WTC11 (cell line): ENCODE results near the gene PTX4. TPM values are rescaled to one million over a fixed set of nuclear protein-coding genes. Genes with fewer than 3 reads are reported as not detected.

Experiments used
- ATAC-seq: fragments of 200-7000 bp; cut with Tn5 transposase; 2 replicates; pipeline ENCODE4 v1.10.0; 2021; ENCODE audit warnings: mild to moderate bottlenecking, moderate library complexity
- CTCF ChIA-PET: fragments of 300-600 bp; sonication (Branson Sonifier 250); formaldehyde crosslinking; loops from one replicate; lab custom pipeline; 2021; ENCODE audit warnings: antibody characterized with exemption; lab: Charles Lee
- POLR2A ChIA-PET: fragments of 350-600 bp; sonication (Branson Sonifier 250); formaldehyde crosslinking; loops from one replicate; lab custom pipeline; 2021; ENCODE audit warnings: antibody characterized with exemption; lab: Charles Lee
- DNase-seq: peaks from one replicate; pipeline ENCODE4 v3.0.0; 2021; ENCODE audit warnings: low spot score
- H3K27ac Mint-ChIP-seq: 2 replicates; pipeline ENCODE4 v1.8.0; 2021; ENCODE audit warnings: mixed read lengths
- H3K27me3 Mint-ChIP-seq: 2 replicates; pipeline ENCODE4 v1.8.0; 2021; ENCODE audit warnings: low read depth, mild to moderate bottlenecking, moderate library complexity, mixed read lengths
- H3K36me3 Mint-ChIP-seq: 2 replicates; pipeline ENCODE4 v1.8.0; 2021; ENCODE audit warnings: mixed read lengths
- H3K4me1 Mint-ChIP-seq: 2 replicates; pipeline ENCODE4 v1.8.0; 2022; ENCODE audit warnings: mixed read lengths
- H3K4me3 Mint-ChIP-seq: 2 replicates; pipeline ENCODE4 v1.8.0; 2021; ENCODE audit warnings: mild to moderate bottlenecking, moderate library complexity, mixed read lengths
- H3K9me3 Mint-ChIP-seq: 2 replicates; pipeline ENCODE4 v1.8.0; 2021; ENCODE audit warnings: mixed read lengths
- ATF2 ChIP-seq: sonication (generic); formaldehyde crosslinking; IDR thresholded peaks from 2 replicates; pipeline ENCODE4 v1.8.1; 2022; ENCODE audit warnings: low read depth, missing genetic modification reagents, borderline replicate concordance
- CREB1 ChIP-seq: sonication (generic); formaldehyde crosslinking; IDR thresholded peaks from 2 replicates; pipeline ENCODE4 v1.8.0; 2023; ENCODE audit warnings: mild to moderate bottlenecking, missing genetic modification reagents
- CREM ChIP-seq: sonication (generic); formaldehyde crosslinking; IDR thresholded peaks from 2 replicates; pipeline ENCODE4 v1.8.1; 2022; ENCODE audit warnings: mild to moderate bottlenecking, missing genetic modification reagents, moderate library complexity
- ELF4 ChIP-seq: sonication (generic); formaldehyde crosslinking; IDR thresholded peaks from 2 replicates; pipeline ENCODE4 v1.8.1; 2022; ENCODE audit warnings: low read depth, mild to moderate bottlenecking, moderate library complexity, missing genetic modification reagents
- ESRRA ChIP-seq: sonication (generic); formaldehyde crosslinking; IDR thresholded peaks from 2 replicates; pipeline ENCODE4 v1.8.1; 2022; ENCODE audit warnings: mild to moderate bottlenecking, missing genetic modification reagents, borderline replicate concordance
- ETV6 ChIP-seq: sonication (generic); formaldehyde crosslinking; IDR thresholded peaks from 2 replicates; pipeline ENCODE4 v1.8.1; 2022; ENCODE audit warnings: mild to moderate bottlenecking, missing genetic modification reagents
- FOXP1 ChIP-seq: sonication (generic); formaldehyde crosslinking; IDR thresholded peaks from 2 replicates; pipeline ENCODE4 v1.8.0; 2022; ENCODE audit warnings: missing genetic modification reagents, mild to moderate bottlenecking, moderate library complexity, borderline replicate concordance
- HMGA2 ChIP-seq: fragments of 250-450 bp; sonication (Bioruptor Pico); IDR thresholded peaks from 2 replicates; pipeline ENCODE4 v1.4.0; 2021; ENCODE audit warnings: mild to moderate bottlenecking, moderate library complexity
- IRF2 ChIP-seq: sonication (generic); formaldehyde crosslinking; IDR thresholded peaks from 2 replicates; pipeline ENCODE4 v1.8.0; 2022; ENCODE audit warnings: low read depth, missing genetic modification reagents, borderline replicate concordance
- JUN ChIP-seq: sonication (generic); formaldehyde crosslinking; IDR thresholded peaks from 2 replicates; pipeline ENCODE4 v1.8.0; 2023; ENCODE audit warnings: mild to moderate bottlenecking, missing genetic modification reagents
- NFATC4 ChIP-seq: fragments of 250-450 bp; sonication (Bioruptor Pico); IDR thresholded peaks from 2 replicates; pipeline ENCODE4 v1.9.0; 2021; ENCODE audit warnings: mild to moderate bottlenecking
- NFE2L1 ChIP-seq: sonication (generic); formaldehyde crosslinking; IDR thresholded peaks from 2 replicates; pipeline ENCODE4 v1.8.1; 2023; ENCODE audit warnings: missing genetic modification reagents
- NFYB ChIP-seq: sonication (generic); formaldehyde crosslinking; conservative IDR thresholded peaks from 2 replicates; pipeline ENCODE4 v1.8.0; 2022; ENCODE audit warnings: low read depth, missing genetic modification reagents
- OVOL2 ChIP-seq: fragments of 250-450 bp; sonication (Bioruptor Pico); IDR thresholded peaks from 2 replicates; pipeline ENCODE4 v1.9.0; 2021; ENCODE audit warnings: mild to moderate bottlenecking, borderline replicate concordance
- ZBTB21 ChIP-seq: sonication (generic); formaldehyde crosslinking; IDR thresholded peaks from 2 replicates; pipeline ENCODE4 v1.8.1; 2023; ENCODE audit warnings: mild to moderate bottlenecking, missing genetic modification reagents, borderline replicate concordance
- ZNF121 ChIP-seq: sonication (generic); formaldehyde crosslinking; IDR thresholded peaks from 2 replicates; pipeline ENCODE4 v1.8.0; 2023; ENCODE audit warnings: missing genetic modification reagents
- ZNF232 ChIP-seq: sonication (generic); formaldehyde crosslinking; IDR thresholded peaks from 2 replicates; pipeline ENCODE4 v1.8.0; 2022; ENCODE audit warnings: mild to moderate bottlenecking, missing genetic modification reagents
- ZNF423 ChIP-seq: fragments of 250-450 bp; sonication (Bioruptor Pico); IDR thresholded peaks from 2 replicates; pipeline ENCODE4 v2.1.2; 2022; ENCODE audit warnings: mild to moderate bottlenecking, moderate library complexity
- ZNF425 ChIP-seq: fragments of 250-450 bp; sonication (Bioruptor Pico); conservative IDR thresholded peaks from 2 replicates; pipeline ENCODE4 v1.9.0; 2021; ENCODE audit warnings: mild to moderate bottlenecking
- ZSCAN18 ChIP-seq: fragments of 250-450 bp; sonication (Bioruptor Pico); IDR thresholded peaks from 2 replicates; pipeline ENCODE4 v2.1.2; 2022; ENCODE audit warnings: mild to moderate bottlenecking, moderate library complexity
- total RNA-seq: library from RNA; stranded (reverse); gene quantifications from 3 replicates; pipeline ENCODE4 v1.2.3, GENCODE V29; 2021
- TF ChIP-seq, protein P1 (sequence below): sonication (generic); formaldehyde crosslinking; IDR thresholded peaks from 2 replicates; pipeline ENCODE4 v1.8.1; 2023; ENCODE audit warnings: mild to moderate bottlenecking, moderate library complexity, missing genetic modification reagents
- TF ChIP-seq, protein P2 (sequence below): fragments of 250-450 bp; sonication (Bioruptor Pico); IDR thresholded peaks from 2 replicates; pipeline ENCODE4 v1.9.0; 2021; ENCODE audit warnings: mild to moderate bottlenecking
- TF ChIP-seq, protein P3 (sequence below): sonication (generic); formaldehyde crosslinking; IDR thresholded peaks from 2 replicates; pipeline ENCODE4 v1.8.1; 2023; ENCODE audit warnings: mild to moderate bottlenecking, missing genetic modification reagents, moderate library complexity
- TF ChIP-seq, protein P4 (sequence below): sonication (generic); formaldehyde crosslinking; conservative IDR thresholded peaks from 2 replicates; pipeline ENCODE4 v1.8.1; 2022; ENCODE audit warnings: mild to moderate bottlenecking, missing genetic modification reagents

Gene PTX4
- total RNA-seq, 1 experiment from 2014 or later: 0.26 TPM

GRCh38 chr16:1461146-1461545, 27.6 kb downstream of the PTX4 start:
- no peaks in the 10 kb centered on the region for H3K36me3 Mint-ChIP-seq

GRCh38 chr16:1460602-1461138, 28.1 kb downstream of the PTX4 start:
- H3K27me3 Mint-ChIP-seq: no peaks in the 10 kb centered on the region
- H3K27ac Mint-ChIP-seq: no peak overlapping the region
- TF ChIP-seq, protein P1, sequence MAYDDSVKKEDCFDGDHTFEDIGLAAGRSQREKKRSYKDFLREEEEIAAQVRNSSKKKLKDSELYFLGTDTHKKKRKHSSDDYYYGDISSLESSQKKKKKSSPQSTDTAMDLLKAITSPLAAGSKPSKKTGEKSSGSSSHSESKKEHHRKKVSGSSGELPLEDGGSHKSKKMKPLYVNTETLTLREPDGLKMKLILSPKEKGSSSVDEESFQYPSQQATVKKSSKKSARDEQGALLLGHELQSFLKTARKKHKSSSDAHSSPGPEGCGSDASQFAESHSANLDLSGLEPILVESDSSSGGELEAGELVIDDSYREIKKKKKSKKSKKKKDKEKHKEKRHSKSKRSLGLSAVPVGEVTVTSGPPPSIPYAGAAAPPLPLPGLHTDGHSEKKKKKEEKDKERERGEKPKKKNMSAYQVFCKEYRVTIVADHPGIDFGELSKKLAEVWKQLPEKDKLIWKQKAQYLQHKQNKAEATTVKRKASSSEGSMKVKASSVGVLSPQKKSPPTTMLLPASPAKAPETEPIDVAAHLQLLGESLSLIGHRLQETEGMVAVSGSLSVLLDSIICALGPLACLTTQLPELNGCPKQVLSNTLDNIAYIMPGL (CRISPR knock-in tag): no peak
- TF ChIP-seq NFATC4 (CRISPR knock-in tag): no peak
- TF ChIP-seq ZSCAN18 (CRISPR knock-in tag): no peak
- no peak for TF ChIP-seq ELF4 (CRISPR knock-in tag)
- TF ChIP-seq CREB1 (CRISPR knock-in tag): no peak
- no peak for TF ChIP-seq FOXP1 (CRISPR knock-in tag)
- TF ChIP-seq, protein P2, sequence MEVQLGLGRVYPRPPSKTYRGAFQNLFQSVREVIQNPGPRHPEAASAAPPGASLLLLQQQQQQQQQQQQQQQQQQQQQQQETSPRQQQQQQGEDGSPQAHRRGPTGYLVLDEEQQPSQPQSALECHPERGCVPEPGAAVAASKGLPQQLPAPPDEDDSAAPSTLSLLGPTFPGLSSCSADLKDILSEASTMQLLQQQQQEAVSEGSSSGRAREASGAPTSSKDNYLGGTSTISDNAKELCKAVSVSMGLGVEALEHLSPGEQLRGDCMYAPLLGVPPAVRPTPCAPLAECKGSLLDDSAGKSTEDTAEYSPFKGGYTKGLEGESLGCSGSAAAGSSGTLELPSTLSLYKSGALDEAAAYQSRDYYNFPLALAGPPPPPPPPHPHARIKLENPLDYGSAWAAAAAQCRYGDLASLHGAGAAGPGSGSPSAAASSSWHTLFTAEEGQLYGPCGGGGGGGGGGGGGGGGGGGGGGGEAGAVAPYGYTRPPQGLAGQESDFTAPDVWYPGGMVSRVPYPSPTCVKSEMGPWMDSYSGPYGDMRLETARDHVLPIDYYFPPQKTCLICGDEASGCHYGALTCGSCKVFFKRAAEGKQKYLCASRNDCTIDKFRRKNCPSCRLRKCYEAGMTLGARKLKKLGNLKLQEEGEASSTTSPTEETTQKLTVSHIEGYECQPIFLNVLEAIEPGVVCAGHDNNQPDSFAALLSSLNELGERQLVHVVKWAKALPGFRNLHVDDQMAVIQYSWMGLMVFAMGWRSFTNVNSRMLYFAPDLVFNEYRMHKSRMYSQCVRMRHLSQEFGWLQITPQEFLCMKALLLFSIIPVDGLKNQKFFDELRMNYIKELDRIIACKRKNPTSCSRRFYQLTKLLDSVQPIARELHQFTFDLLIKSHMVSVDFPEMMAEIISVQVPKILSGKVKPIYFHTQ (CRISPR knock-in tag): no peak
- TF ChIP-seq ZNF232 (CRISPR knock-in tag): no peak
- TF ChIP-seq, protein P3, sequence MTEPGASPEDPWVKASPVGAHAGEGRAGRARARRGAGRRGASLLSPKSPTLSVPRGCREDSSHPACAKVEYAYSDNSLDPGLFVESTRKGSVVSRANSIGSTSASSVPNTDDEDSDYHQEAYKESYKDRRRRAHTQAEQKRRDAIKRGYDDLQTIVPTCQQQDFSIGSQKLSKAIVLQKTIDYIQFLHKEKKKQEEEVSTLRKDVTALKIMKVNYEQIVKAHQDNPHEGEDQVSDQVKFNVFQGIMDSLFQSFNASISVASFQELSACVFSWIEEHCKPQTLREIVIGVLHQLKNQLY (CRISPR knock-in tag): no peak
- no peak for TF ChIP-seq ATF2 (CRISPR knock-in tag)
- no peak for TF ChIP-seq ESRRA
- no peak for TF ChIP-seq ETV6 (CRISPR knock-in tag)
- TF ChIP-seq CREM (CRISPR knock-in tag): no peak
- no peaks in the 10 kb centered on the region for H3K4me1 Mint-ChIP-seq
- peak; percentile 8 for DNase-seq
- POLR2A ChIA-PET: no interaction called here
- ATAC-seq: no peak
- CTCF ChIA-PET: no interaction called here
- H3K4me3 Mint-ChIP-seq: no peak overlapping the region
- no peaks in the 10 kb centered on the region for H3K36me3 Mint-ChIP-seq
- no peaks in the 10 kb centered on the region for H3K9me3 Mint-ChIP-seq

More at GRCh38 chr16:1461146-1461545, 27.6 kb downstream of the PTX4 start:
- H3K27ac Mint-ChIP-seq: no peak overlapping the region
- H3K4me3 Mint-ChIP-seq: no peak overlapping the region
- TF ChIP-seq JUN (CRISPR knock-in tag) (no peak), ZNF121 (CRISPR knock-in tag) (no peak), IRF2 (no peak), ELF4 (CRISPR knock-in tag) (no peak), NFYB (CRISPR knock-in tag) (no peak), NFE2L1 (CRISPR knock-in tag) (no peak), HMGA2 (CRISPR knock-in tag) (no peak), ZBTB21 (CRISPR knock-in tag) (no peak), ZNF425 (CRISPR knock-in tag) (no peak), OVOL2 (no peak), ZNF423 (CRISPR knock-in tag) (no peak)
- TF ChIP-seq, protein P4, sequence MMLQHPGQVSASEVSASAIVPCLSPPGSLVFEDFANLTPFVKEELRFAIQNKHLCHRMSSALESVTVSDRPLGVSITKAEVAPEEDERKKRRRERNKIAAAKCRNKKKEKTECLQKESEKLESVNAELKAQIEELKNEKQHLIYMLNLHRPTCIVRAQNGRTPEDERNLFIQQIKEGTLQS: no peak
- no peaks in the 10 kb centered on the region for H3K9me3 Mint-ChIP-seq
- H3K4me1 Mint-ChIP-seq: no peaks in the 10 kb centered on the region
- DNase-seq (no peak), ATAC-seq (no peak)
- CTCF ChIA-PET: no interaction called here
- POLR2A ChIA-PET: no interaction called here
- H3K27me3 Mint-ChIP-seq: no peaks in the 10 kb centered on the region
